ENCODE results near the gene CHCHD6.

CHCHD6 gene

DNA sequence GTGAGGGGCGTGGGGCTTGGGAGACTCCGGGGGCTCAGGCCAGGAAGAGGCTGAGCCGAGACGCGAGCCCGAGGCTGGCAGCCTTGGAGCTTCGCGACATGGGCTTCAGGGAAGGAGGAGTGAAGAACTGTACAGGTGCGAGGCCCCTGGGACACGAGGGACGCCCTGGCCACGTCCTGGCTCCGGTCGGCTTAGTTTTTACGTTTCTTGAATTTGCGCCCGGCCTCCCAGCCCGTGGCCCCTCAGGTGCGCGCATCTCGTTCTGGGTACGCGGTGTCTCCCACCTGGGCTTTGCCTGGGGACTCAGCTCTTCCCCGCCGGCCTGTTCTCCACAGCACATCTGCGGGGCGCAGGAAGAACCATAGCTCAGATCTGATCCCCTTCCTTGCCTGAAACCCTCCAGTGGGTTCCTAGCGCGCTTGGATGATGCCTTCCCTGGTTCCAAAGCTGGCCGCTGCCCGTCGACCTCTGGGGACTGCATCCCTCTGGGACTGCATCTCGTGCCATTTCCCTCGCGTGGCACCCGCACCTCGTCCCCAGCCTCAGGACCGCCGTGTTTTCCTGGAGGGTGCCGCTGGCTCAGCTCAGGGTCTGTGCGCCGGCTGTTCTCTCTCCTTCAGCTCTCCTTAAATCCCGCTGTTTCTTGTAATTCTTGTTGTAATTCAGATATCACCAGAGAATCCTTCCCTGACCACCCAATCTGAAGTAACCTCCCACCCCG, 614 bp downstream of the CHCHD6 start:
- DNase-seq (ENCODE audit: low read depth in 2 of 2): no peak

DNA sequence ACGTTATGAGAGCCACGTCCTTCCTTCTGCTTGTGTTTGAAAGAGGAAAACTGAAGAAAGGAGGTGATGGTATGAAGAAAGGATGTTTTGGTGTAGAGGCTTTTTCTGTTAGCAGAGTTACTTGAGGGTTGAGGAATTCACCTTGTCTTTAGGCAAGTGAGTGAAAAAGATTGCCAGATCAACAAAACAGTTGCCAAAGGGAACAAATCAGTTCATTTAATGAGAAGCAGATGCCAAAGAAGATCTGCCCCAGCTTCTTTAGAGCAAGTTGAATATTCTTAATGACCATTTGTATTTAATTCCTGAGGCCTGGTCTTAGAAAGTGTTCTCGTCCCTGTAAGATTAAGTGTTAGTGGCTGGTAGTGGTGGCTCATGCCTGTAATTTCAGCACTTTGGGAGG, 2.6 kb downstream of the CHCHD6 start:
- DNase-seq (ENCODE audit: low read depth in 2 of 2): no peak

GRCh38 chr3:126711121-126711760, 7.2 kb downstream of the CHCHD6 start:
- DNase-seq (ENCODE audit: low read depth in 2 of 2): no peak

DNA sequence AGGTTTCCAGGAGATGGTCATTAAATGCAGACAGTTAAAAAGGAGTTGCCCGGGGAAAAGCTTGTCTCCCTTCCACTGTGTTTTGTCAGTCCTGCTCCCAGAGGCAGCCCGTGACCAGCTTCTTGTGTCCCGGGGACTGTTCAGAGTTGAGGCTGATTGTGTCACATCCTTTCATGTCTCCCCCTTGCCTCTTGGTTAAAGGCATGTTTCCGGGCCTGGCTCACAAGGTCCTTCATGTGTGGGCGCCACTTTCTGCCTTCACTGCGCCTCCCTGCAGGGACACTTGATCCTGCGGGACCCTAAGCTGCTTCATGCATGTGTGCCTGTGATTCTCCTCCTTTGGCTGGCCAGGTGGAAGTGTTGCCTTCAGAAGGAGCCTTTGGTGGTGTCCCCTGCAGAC, 9.2 kb downstream of the CHCHD6 start:
- DNase-seq (ENCODE audit: low read depth in 2 of 2): no peak

- DNase-seq (ENCODE audit: low read depth in 2 of 2): no peak
Observed at GRCh38 chr3:126714276-126714900, 10.3 kb downstream of the CHCHD6 start.

DNA sequence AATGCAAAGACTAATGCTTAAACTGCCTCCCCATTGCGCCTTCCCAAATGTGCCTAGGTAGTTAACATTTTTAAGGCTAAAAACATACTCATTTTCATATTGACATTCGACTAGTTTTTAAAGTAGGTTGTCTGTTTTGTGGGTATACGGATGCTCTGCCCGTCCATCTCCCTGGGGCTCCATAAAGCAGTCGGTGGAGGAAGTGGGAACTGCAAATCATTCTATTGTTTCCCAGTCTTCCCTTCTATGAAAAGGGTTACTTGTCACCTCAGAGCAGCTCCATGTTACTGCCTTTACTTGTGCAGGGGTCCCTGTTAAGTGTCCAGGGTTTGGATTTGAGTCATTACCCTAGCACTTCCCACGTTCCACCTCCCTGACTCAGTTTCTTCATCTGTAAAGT, 10.9 kb downstream of the CHCHD6 start:
- DNase-seq (ENCODE audit: low read depth in 2 of 2): no peak

- no peak for DNase-seq (ENCODE audit: low read depth in 2 of 2)
Observed at GRCh38 chr3:126715432-126715831, 11.4 kb downstream of the CHCHD6 start.

GRCh38 chr3:126716057-126716456, 12.0 kb downstream of the CHCHD6 start:
- DNase-seq (ENCODE audit: low read depth in 2 of 2): no peak

DNA sequence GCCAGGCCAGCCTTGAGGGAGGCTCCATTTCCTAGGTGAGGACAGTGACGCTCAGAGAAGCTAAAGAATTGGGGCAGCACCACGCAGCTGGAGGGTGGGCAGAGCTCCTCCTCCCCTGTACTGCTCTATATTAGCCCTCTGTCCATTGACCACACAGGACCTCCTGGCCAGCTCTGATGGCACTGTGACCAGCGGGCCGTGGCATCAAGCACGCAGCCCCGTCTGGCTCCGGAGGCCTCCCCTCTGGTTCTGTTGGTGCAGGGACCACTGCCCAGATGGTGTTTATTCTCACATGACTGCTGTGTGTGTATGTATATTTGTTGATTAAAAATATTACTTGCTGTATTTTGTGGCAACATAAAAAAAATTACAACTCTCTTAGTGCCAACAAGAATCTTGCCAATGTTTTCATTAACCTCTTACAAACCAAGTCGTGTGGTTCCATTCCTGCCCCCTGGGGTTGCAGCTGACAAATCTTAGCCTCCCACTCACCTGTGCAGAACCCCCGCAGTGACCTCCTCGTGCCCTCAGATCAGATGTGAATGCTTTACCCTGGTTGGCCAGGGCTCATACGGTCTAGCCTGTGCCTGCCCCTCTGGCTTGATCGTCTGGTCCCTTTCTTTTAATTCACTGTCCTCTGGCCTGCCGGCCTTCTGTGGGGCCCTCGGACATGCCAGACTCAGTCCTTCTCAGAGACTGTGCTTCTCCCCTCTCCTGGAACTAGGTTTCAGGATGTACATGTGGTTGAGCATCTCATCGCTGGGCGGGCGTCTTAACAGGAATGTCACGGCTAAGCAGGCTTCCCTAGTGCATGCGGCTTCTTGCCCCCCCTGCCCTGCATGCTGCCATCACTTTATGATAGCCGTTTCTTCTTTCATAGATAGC, 14.8 kb downstream of the CHCHD6 start:
- no peak for DNase-seq (ENCODE audit: low read depth in 2 of 2)

DNA sequence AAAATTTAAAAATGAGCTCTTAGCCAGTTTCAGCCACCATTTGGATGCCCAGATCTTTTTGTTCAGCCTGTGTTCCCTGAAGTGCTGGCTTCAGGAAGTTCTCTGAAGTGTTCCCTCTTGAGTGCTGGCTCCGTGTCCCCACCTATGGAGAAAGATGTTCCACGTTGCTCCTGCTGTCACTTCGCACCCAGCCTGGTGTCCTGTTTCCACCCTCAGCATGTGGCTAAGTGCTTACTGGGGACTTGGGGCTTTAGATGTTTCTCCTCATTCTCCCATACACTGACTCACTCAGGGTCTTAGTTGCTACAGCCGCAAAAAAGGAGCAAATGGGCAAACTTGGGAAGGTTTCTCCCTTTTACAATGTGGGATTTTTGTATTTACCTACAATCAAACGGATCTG, 16.6 kb downstream of the CHCHD6 start:
- DNase-seq (ENCODE audit: low read depth in 2 of 2): no peak

GRCh38 chr3:126721246-126721645, 17.2 kb downstream of the CHCHD6 start:
- no peak for DNase-seq (ENCODE audit: low read depth in 2 of 2)

DNA sequence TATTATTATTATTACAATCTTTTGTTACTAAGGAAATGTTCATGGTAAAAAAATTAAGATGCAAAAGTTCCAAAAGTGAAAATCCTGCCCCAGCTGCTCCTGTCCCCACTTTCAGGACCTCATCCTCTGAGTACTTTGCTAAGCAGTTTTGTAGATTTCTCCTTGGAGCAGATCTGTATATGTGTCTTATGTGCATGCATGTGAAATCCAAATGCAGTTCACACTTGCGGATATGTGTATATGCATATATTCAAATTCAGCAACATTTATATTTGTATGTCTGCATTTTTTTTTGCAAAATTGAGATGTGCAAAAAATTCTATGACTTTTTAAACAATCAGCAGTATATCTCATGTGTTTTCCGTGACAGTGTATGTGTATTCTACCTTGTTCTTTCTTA, 19.2 kb downstream of the CHCHD6 start:
- no peak for DNase-seq (ENCODE audit: low read depth in 2 of 2)

DNA sequence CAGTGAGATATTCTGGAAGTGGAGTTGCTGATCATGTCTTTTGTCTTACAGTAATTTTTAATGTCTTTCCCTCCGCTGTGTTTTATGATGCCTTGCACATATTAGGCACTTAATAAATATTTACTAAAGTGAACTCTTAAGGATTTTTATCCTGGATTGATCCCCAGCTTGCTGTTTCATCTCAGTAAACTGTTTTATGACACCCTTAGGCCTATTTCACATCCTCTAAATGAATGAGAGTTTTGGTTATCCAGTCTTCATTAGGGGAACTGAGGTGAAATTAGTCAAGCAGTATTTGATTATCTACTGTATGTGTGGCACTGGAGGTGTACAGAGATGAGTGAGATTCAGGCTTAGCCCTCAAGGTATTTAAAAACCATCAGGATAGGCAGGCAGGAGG, 19.8 kb downstream of the CHCHD6 start:
- DNase-seq (ENCODE audit: low read depth in 2 of 2): no peak

GRCh38 chr3:126728680-126729079, 24.6 kb downstream of the CHCHD6 start:
- no peak for DNase-seq (ENCODE audit: low read depth in 2 of 2)

GRCh38 chr3:126730376-126730775, 26.3 kb downstream of the CHCHD6 start:
- DNase-seq (ENCODE audit: low read depth in 2 of 2): no peak

- DNase-seq (ENCODE audit: low read depth in 2 of 2): no peak
Observed at GRCh38 chr3:126731044-126731443, 27.0 kb downstream of the CHCHD6 start.

DNA sequence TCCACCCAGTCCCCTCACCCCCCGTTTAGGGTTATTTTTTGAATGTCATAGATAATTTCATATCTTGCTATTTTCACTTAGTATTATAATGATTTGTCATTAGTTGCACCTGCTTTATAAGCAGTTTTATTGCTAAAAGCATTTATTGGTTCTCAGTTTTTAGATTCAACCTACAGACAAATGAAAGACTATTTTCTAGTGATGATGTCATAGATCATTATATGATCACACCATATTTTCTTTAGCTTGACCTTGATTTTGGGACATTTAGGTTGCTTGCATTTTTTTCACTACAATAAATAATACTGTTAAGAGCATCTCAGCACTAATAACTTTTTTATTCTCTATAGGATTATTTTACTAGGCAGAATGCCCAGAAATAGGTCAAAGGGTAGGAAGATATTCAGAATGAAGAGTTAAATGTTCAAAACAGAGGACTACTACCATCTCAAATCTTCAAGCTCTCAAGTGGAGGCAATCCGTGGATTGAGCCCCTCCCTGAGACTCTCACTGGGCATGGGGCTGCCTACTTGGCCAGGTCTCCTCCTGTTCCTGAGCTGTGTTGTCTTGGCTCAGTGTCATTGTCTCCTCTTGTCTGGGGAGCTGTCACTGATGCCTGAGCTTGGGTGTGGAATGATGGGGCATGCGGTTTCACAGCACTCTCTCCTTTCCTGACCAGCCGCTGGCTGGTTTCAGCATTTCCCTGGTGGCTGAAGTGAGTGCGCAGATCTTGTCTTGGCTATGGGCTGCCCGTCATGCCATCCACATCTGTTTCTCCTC, 28.4 kb downstream of the CHCHD6 start:
- DNase-seq (ENCODE audit: low read depth in 2 of 2): no peak

- DNase-seq (ENCODE audit: low read depth in 2 of 2): no peak
Observed at GRCh38 chr3:126733061-126733430, 29.0 kb downstream of the CHCHD6 start.

DNA sequence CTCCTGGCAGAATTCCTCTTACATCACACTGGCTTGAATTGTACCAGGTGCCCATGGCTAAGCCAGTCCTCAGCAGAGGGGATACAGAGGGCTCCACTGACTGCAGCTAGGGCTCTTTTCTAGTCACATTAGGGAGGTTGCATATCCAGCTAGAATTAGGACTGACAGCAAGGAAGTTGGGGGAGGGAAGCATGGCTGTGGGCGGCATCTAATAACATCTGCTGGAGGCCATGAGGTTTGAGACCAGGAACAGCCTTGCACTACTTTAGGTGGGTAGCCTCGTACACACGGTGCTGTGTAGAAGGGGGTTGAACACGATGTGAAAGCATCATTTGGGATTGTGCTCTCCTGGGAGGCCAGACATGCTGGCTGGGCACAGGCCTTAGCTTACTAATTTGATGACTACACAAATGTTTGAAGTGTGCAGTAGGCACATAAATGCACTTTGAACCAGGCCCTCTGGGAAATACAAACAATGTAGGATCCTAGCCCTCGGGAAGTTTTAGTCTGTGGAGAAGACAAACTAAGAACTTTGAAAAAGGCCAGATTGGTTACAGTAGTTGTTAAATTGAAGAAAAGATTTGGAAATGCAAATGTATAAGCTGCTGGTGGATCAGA, 30.2 kb downstream of the CHCHD6 start:
- DNase-seq (ENCODE audit: low read depth in 2 of 2): no peak

DNA sequence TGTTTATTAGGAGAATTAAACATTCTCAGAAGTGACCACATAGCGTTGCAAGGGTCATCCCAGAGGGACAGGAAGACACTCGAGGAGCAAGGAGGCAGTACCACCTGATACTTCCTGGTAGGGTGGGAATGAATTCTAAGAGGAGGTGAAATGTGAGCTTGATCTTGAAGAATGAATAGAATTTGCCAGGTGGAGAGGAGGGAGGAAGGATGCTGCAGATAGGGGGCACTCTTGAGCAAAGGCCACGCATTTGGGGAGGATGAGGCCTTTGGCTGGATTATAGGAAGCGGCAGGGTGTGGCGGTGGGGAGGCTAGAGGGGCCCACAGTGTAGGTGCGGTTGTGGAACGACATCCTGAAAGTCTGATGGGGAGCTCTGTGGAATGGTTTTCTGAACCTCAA, 33.5 kb downstream of the CHCHD6 start:
- no peak for DNase-seq (ENCODE audit: low read depth in 2 of 2)

GRCh38 chr3:126742057-126742456, 38.0 kb downstream of the CHCHD6 start:
- no peak for DNase-seq (ENCODE audit: low read depth in 2 of 2)
